Nephron progenitor cell (in vitro differentiated cells): ENCODE data around the gene ADGRG2.

Experiments
- DNase-seq: peaks from one replicate; pipeline ENCODE4 v3.0.0; 2021
- H3K27ac Mint-ChIP-seq: 2 replicates; pipeline ENCODE4 v1.8.0; 2021; ENCODE audit warnings: mild to moderate bottlenecking, moderate library complexity, mixed read lengths
- H3K27me3 Mint-ChIP-seq: 2 replicates; pipeline ENCODE4 v1.8.0; 2021; ENCODE audit warnings: mild to moderate bottlenecking, low read depth, mixed read lengths; ENCODE audit not compliant: poor library complexity
- H3K36me3 Mint-ChIP-seq: 2 replicates; pipeline ENCODE4 v1.8.0; 2021; ENCODE audit warnings: low read depth, mixed read lengths
- H3K4me1 Mint-ChIP-seq: 2 replicates; pipeline ENCODE4 v1.8.0; 2021; ENCODE audit warnings: mixed read lengths
- H3K4me3 Mint-ChIP-seq: 2 replicates; pipeline ENCODE4 v1.8.0; 2021; ENCODE audit warnings: mild to moderate bottlenecking, moderate library complexity, mixed read lengths
- H3K9me3 Mint-ChIP-seq: 2 replicates; pipeline ENCODE4 v1.8.0; 2021; ENCODE audit warnings: mild to moderate bottlenecking, moderate library complexity, mixed read lengths
- TF ChIP-seq, protein P1 (sequence below): fragments of 200-600 bp; sonication (generic); IDR thresholded peaks from 2 replicates; pipeline ENCODE4 v1.5.0; 2021; ENCODE audit warnings: antibody characterized with exemption

The ADGRG2 gene

DNA sequence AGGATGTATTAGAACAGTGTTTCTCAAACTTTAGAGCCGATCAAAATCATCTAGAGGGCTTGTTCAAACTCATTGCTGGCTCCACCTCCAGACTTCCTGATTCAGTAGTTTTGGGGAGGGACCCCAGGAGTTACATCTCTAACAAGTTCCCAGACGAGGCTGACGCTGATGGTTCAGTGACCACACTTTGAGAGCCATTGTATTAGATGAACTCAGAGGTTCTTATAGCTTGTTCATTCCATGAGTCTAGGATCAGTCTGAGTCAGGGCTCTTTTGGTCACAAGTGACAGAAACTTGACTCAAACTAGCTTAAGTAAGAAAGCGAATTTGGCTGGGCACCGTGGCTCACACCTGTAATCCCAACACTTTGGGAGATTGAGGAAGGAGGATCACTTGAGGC lies 11.5 kb upstream of the ADGRG2 start:
- Mint-ChIP-seq H3K36me3 (no peaks in the 10 kb centered on the region), H3K4me1 (no peaks in the 10 kb centered on the region), H3K9me3 (peaks cover 50% of the 10 kb centered on the region), H3K27ac (no peak overlapping the region), H3K27me3 (peaks cover 13% of the 10 kb centered on the region), H3K4me3 (no peak overlapping the region)
- TF ChIP-seq, protein P1, sequence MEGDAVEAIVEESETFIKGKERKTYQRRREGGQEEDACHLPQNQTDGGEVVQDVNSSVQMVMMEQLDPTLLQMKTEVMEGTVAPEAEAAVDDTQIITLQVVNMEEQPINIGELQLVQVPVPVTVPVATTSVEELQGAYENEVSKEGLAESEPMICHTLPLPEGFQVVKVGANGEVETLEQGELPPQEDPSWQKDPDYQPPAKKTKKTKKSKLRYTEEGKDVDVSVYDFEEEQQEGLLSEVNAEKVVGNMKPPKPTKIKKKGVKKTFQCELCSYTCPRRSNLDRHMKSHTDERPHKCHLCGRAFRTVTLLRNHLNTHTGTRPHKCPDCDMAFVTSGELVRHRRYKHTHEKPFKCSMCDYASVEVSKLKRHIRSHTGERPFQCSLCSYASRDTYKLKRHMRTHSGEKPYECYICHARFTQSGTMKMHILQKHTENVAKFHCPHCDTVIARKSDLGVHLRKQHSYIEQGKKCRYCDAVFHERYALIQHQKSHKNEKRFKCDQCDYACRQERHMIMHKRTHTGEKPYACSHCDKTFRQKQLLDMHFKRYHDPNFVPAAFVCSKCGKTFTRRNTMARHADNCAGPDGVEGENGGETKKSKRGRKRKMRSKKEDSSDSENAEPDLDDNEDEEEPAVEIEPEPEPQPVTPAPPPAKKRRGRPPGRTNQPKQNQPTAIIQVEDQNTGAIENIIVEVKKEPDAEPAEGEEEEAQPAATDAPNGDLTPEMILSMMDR = no peak
- DNase-seq = no peak

DNA sequence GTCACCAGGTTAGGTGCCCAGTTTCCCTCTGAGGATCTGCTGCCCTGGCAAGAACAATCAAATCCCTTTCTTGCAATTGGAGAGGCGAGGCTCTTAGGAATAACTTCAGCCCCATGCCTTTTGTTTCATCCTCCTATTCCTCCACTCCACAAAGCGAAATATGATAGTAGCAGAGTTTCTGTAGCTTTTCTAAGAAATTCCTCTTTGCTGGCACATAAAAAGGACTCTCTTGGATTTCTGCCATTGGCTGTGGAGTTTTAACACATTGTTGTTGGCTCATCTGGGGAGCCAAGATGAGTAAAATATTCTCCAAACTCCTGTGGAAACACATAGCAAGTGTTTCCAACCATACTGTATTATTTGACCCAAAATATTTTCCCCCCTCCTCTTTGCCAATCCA lies 11.0 kb upstream of the ADGRG2 start:
- Mint-ChIP-seq H3K27me3 (peaks cover 13% of the 10 kb centered on the region), H3K9me3 (peaks cover 55% of the 10 kb centered on the region), H3K4me1 (no peaks in the 10 kb centered on the region), H3K4me3 (no peak overlapping the region), H3K27ac (no peak overlapping the region), H3K36me3 (no peaks in the 10 kb centered on the region)
- TF ChIP-seq, protein P1 = no peak
- DNase-seq = no peak

DNA sequence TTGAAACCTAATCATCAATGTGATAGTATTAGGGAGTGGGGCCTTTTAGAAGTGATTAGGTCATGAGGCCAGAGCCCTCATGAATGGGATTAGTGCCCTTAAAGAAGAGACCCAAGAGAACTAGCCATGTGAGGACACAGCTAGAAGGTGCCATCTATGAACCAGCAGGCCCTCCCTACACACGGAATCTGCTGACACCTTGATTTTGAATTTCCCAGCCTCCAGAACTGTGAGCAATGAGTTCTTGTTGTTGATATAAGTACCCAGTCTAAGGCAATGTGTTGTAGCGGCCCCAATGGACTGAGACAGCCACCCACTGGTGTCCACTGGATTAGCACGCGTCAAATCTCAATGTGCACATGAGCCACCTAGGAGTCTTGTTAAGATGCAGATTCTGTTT lies 8.4 kb upstream of the ADGRG2 start:
- TF ChIP-seq, protein P1 = no peak
- DNase-seq = no peak
- peaks cover 62% of the 10 kb centered on the region for H3K9me3 Mint-ChIP-seq
- no peak overlapping the region for H3K27ac Mint-ChIP-seq
- H3K4me1 Mint-ChIP-seq = no peaks in the 10 kb centered on the region
- H3K27me3 Mint-ChIP-seq = peaks cover 19% of the 10 kb centered on the region
- H3K4me3 Mint-ChIP-seq = no peak overlapping the region
- no peaks in the 10 kb centered on the region for H3K36me3 Mint-ChIP-seq

DNA sequence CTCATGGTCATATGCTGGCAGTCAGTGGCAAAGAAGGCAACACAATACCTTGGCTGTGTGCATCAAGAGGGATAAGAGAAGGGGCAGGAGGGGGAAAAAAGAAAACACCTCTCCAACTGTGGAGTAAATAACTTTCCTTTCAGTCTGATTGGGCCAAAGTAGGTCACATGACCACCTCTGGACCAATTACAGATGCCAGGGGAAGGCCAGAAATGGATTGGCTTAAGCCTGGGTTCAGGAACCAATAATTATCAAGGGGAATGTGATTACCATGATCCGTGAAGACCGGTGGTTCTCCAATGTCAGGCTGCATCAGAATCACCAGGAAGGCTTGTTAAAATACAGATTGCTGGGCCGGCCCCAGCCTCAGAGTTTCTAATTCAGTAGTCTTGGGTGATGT lies 7.4 kb upstream of the ADGRG2 start:
- TF ChIP-seq, protein P1 = no peak
- DNase-seq = no peak
- Mint-ChIP-seq H3K4me1 (no peaks in the 10 kb centered on the region), H3K36me3 (no peaks in the 10 kb centered on the region), H3K27ac (no peak overlapping the region), H3K9me3 (peaks cover 66% of the 10 kb centered on the region), H3K27me3 (peaks cover 28% of the 10 kb centered on the region), H3K4me3 (no peak overlapping the region)

DNA sequence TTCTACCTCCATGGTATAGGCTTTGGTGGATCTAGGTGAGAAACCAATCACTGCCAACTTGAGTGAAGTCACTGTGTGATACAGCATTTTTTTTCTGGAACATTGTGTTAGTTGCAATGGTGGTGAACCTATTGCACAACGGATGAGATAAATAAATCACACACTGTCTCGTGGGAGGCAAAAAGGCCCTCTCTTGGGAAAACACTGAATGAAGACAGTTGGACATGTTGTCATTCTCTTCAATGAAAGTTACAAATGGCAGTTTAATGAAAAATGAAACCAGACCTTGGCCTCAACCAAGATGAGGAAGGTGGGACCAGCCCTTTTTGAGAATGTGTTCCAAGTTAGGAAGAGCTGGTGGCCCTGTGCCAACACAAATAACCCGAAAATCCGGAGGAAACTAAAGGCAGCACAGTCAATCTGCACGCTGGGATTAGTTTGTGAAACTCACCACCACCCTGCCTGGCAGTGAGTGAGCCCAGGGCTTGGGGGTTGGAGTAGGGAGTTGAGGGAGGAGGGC lies 5.4 kb upstream of the ADGRG2 start:
- Mint-ChIP-seq H3K9me3 (peaks cover 63% of the 10 kb centered on the region), H3K27me3 (peaks cover 42% of the 10 kb centered on the region), H3K27ac (no peak overlapping the region), H3K4me3 (no peak overlapping the region), H3K36me3 (no peaks in the 10 kb centered on the region), H3K4me1 (no peaks in the 10 kb centered on the region)
- TF ChIP-seq, protein P1 = no peak
- no peak for DNase-seq

DNA sequence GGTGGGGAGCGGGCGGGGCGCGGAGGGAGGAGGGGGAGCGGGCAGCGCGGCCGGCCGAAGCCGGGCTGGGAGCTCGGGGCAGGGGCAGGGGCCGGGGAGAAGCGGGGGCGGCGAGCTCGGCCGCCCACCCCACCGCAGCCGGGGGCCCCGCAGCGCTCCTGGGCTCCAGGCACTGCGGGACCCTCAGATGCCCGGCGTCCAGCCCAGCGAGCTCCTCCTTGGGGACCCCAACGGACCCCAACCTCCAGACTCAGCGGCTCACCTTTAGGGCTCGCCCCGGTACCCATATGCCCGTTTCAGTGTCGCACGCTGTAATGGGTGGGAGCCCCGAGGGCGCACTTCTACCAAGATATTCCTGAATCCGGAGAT lies 357 bp upstream of the ADGRG2 start:
- no peak for DNase-seq
- Mint-ChIP-seq H3K9me3 (peaks cover 37% of the 10 kb centered on the region), H3K27me3 (peaks cover 78% of the 10 kb centered on the region), H3K27ac (no peak overlapping the region), H3K36me3 (no peaks in the 10 kb centered on the region), H3K4me3 (peak overlapping the region; percentile 81), H3K4me1 (peaks cover 13% of the 10 kb centered on the region)
- TF ChIP-seq, protein P1 = no peak
